ENCODE results near the gene NFIB. TPM values are rescaled to one million over a fixed set of nuclear protein-coding genes. Genes with fewer than 3 reads are reported as not detected.
A peak's percentile ranks its signal among the peaks of the same experiment; 100 is the strongest.

NFIB gene
- total RNA-seq, 1 experiment from 2014 or later: 14.3 TPM

DNA sequence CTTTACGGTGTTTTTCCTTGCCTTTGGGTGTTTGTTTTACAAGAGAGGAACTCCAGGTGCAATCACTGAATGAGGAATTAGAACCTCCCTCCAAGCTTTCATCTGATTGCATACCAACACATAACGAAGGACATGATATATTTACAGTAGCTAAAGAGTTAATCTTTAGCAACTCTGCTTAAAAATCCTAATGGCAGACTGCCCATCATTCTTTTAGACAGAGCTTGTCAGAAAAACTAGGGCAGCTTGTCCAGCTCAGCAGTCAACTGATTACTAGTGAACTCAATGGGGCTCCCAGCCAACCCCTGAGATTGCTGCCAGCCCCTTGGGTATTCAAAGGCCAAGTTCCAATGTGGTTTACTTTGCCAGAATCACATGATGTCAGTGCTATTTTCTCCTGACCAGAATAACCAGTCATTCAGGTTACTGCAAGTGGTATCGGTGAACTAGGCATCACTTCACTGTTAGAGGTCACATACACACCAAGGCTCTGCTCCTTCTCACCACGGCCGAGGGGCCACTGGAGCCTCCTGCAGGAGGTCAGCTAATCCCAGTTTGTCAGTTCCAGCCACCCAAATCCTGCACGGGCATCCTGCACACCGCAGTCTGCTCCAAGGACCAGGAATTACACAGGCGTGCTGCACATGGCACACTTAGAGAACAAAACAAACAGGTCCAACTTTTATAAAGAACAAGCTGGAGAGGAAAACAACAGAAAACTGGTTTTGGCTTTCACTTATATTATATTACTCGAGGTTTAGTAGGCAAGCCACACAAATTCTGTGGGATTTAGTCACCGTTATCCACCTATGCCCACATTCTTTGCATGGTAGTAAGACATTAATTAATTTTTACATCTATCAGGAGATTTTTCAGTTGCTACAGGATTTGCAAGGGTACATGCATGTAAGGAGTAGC is 62.5 kb downstream of the NFIB start:
- no peak overlapping the region for H4K8ac ChIP-seq (replicated peaks; ENCODE audit: insufficient read length, low read depth, low read length)
- Mint-ChIP-seq H3K27ac (peak overlapping the region; percentile 64 to 86 (median 79); a peak in 4 of 7 replicates), H3K4me1 (peaks cover 24 to 29% of the 10 kb centered on the region in 2 experiments), H3K27me3 (ENCODE audit: low read depth) (no peaks in the 10 kb centered on the region), H3K4me3 (no peak overlapping the region), H3K36me3 (ENCODE audit: insufficient read depth in 1 of 3, low read depth in 3 of 3) (peaks cover 0 to 5% (median 0%) of the 10 kb centered on the region in 3 experiments; a peak in 1 of 7 replicates), H3K9me3 (no peaks in the 10 kb centered on the region)
- H3K56ac ChIP-seq (ENCODE audit: insufficient read length, low read depth, low read length): no peak overlapping the region
- whole genome bisulfite sequencing (ENCODE audit: extremely low coverage, insufficient read length, low lambda C conversion rate): no CpG with 5 or more reads among the region's 10 CpGs
- H3K9me3 ChIP-seq (ENCODE audit: control insufficient read depth, low read depth, low read length): no peaks in the 10 kb centered on the region
- no peak overlapping the region for H2BK20ac ChIP-seq (ENCODE audit: low read depth, low read length, poor library complexity, severe bottlenecking)
- no peak overlapping the region for H2BK15ac ChIP-seq (ENCODE audit: low read depth, low read length)
- no peak overlapping the region for H2AFZ ChIP-seq (ENCODE audit: low read length)
- no peak overlapping the region for H3K18ac ChIP-seq (ENCODE audit: insufficient read length, low read depth, low read length)
- H3K9ac ChIP-seq (ENCODE audit: extremely low read depth, insufficient read length, low read length): no peak overlapping the region
- no peak overlapping the region for H3T11ph ChIP-seq (ENCODE audit: low read length)
- DNase-seq: no peak
- H3K4ac ChIP-seq (ENCODE audit: low read depth, low read length): no peak overlapping the region
- H2BK5ac ChIP-seq (ENCODE audit: insufficient read length, low read length): no peak overlapping the region
- TF ChIP-seq, protein P1, sequence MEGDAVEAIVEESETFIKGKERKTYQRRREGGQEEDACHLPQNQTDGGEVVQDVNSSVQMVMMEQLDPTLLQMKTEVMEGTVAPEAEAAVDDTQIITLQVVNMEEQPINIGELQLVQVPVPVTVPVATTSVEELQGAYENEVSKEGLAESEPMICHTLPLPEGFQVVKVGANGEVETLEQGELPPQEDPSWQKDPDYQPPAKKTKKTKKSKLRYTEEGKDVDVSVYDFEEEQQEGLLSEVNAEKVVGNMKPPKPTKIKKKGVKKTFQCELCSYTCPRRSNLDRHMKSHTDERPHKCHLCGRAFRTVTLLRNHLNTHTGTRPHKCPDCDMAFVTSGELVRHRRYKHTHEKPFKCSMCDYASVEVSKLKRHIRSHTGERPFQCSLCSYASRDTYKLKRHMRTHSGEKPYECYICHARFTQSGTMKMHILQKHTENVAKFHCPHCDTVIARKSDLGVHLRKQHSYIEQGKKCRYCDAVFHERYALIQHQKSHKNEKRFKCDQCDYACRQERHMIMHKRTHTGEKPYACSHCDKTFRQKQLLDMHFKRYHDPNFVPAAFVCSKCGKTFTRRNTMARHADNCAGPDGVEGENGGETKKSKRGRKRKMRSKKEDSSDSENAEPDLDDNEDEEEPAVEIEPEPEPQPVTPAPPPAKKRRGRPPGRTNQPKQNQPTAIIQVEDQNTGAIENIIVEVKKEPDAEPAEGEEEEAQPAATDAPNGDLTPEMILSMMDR (conservative IDR thresholded peaks at IDR 0.05): peak; percentile 20; the same call in 1 of the 3 replicates
- H2BK12ac ChIP-seq (ENCODE audit: insufficient read length, low read depth, low read length): no peak overlapping the region
- H3K14ac ChIP-seq (ENCODE audit: insufficient read depth, low read length): peak overlapping the region; percentile 70; the same call in 1 of the 2 replicates
- no peak overlapping the region for H4K91ac ChIP-seq (ENCODE audit: insufficient read length, low read depth, low read length)
- H3K4me1 ChIP-seq (ENCODE audit: insufficient read depth, low read length): peaks cover 3% of the 10 kb centered on the region; the same call in 1 of the 2 replicates
- no peak overlapping the region for H3K23ac ChIP-seq (ENCODE audit: insufficient read length, low read depth, low read length)
- H3K27me3 ChIP-seq (ENCODE audit: insufficient read depth, low read length): no peaks in the 10 kb centered on the region
- H3K23me2 ChIP-seq (ENCODE audit: insufficient read length, low read depth, low read length, poor library complexity, severe bottlenecking): no peaks in the 10 kb centered on the region
- H3K79me1 ChIP-seq (ENCODE audit: insufficient read depth, low read depth, low read length, poor library complexity, severe bottlenecking): peaks cover 3% of the 10 kb centered on the region
- H2BK120ac ChIP-seq (ENCODE audit: low read depth, low read length, poor library complexity, severe bottlenecking): no peak overlapping the region
- H3K27ac ChIP-seq (ENCODE audit: insufficient read length, low read depth, low read length): no peak overlapping the region
- H3K79me2 ChIP-seq (ENCODE audit: insufficient read depth, low read length): no peaks in the 10 kb centered on the region
- H4K5ac ChIP-seq (ENCODE audit: insufficient read length, low read depth, low read length): no peak overlapping the region
- no peaks in the 10 kb centered on the region for H4K20me1 ChIP-seq (ENCODE audit: control insufficient read depth, insufficient read depth, insufficient read length)
- peak overlapping the region; percentile 11 for H3K4me2 ChIP-seq (ENCODE audit: insufficient read depth, insufficient read length, low read length)
- H2AK5ac ChIP-seq (ENCODE audit: insufficient read length, low read length): no peak overlapping the region

Measured in H9 (cell line).